Skin of body (tissue), 2 donors: Measurements from ENCODE around the gene EVL. TPM values are rescaled to one million over a fixed set of nuclear protein-coding genes. Genes with fewer than 3 reads are reported as not detected.
A peak's percentile ranks its signal among the peaks of the same experiment; 100 is the strongest.

Source experiments
- DNase-seq: peaks from one replicate; lab custom pipeline; 2025; lab: John Stamatoyannopoulos, UW
- total RNA-seq: library from RNA; depleted of rRNA; stranded (reverse); fragments of >200 nt; gene quantifications from one replicate; pipeline ENCODE4 v1.2.3, GENCODE V29; 2014

The EVL gene
- total RNA-seq, 1 donor from 2014 or later, result 46.1 TPM

DNA sequence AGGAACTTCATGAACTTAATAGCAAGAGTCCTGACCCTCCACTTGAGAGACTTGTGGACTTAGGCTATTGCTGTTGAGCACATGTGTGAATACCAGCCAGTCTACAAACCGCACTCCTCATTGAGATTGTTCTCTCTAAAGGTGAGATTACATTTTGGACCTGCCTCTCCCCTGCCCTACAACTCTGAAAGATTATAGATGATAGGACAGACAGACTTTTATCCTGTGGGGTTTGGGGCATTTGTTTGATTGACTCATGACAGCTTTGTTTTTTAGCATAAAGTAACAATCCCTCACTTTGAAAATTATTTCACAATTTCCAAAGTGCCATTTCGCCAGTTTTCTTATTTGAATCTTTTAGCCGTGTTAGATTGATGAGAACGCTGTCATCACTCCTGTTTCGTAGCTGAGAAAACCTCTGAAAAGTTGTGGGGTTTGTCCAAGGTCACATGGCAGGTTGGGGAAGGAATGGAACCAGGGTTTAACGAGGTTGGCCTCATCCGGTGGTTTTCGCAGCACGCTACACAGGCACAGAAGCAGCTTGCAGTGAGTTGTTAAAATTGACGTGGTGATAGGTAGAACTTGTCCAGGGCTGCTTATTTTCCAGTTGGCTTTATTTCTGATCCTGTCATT lies 836 bp downstream of the EVL start:
- DNase-seq, result no peak

GRCh38 chr14:100066962-100067361 lies 1.7 kb downstream of the EVL start:
- no peak for DNase-seq

GRCh38 chr14:100067481-100067880 lies 2.3 kb downstream of the EVL start:
- no peak for DNase-seq

DNA sequence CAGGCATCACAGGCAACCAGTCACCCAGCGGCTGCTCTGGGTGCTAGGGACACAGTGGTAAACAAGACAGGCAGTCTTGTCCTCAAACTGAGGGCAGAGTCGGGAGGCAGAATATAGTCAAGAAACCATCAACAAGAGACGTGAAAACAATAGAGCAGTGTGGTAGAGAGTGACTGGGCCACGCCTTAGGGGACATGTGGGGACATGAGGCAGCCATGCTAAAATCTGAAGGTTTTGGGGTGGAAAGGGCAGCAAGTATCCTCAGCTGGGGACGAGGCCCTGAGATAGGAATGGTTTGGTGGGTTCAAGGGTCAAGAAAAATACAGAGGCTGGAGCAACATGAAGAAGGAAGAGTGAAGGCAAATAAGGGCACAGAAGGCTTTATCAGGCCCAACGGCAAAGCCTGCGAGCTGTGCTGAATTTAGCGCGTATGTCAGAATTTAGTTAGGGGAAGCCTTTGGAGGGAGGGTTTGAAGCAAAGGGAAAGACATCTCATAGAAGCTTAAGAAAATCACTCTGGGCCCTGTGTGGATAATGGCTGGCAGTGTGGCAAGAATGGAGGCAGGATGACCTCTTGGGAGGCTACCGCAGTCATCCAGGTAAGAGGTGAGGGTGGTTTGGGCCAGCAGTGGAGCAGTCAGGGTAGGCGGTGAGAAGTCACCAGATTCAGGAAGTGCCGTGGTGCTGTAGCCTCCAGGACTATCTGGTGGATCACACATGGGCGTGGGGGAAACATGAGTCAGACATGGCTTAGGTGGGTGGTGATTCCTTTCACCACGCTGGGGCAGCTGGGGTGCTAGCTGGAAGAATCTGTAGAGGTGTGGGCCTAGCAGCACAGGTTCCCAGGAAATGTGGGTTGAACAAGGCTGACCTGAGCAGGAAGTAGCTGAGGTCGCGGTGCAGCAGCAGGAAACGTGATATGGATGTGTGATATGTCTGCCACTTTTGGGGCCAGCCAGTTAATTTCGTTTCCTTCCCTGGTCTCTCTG lies 3.0 kb downstream of the EVL start:
- DNase-seq, result no peak

- DNase-seq, result no peak
These were observed 4.1 kb downstream of the EVL start for GRCh38 chr14:100069161-100069800.

GRCh38 chr14:100070310-100070709 lies 5.1 kb downstream of the EVL start:
- DNase-seq, result no peak

- no peak for DNase-seq
These were observed 6.3 kb downstream of the EVL start for GRCh38 chr14:100071545-100071944.

DNA sequence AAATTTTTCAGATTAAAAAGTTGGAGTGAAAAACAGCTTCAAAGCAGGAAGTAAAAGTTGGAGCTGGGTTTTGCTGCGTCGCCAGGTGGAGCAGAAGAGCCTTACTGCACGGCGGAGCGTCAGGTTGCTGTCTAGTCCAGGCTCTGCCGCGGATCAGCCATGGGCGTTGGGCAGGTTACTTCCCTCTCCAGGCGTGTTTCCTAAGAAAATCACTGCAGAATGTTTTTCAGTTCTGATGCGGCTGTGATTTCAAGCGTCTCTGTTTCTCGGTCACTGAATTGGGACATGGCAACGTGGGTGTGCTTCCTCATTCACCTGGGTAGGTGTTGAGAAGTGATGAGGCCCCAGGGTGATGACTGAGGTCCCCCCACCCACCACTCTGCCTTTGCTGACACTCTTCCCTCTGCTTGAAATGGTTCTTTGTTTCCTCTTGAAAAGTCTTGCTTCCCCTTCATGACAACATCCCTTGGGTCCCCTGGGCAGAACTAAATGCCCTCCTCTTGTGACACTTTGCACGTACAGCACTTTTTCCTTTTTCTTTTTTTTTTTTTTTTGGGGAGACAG lies 7.6 kb downstream of the EVL start:
- DNase-seq, result no peak

DNA sequence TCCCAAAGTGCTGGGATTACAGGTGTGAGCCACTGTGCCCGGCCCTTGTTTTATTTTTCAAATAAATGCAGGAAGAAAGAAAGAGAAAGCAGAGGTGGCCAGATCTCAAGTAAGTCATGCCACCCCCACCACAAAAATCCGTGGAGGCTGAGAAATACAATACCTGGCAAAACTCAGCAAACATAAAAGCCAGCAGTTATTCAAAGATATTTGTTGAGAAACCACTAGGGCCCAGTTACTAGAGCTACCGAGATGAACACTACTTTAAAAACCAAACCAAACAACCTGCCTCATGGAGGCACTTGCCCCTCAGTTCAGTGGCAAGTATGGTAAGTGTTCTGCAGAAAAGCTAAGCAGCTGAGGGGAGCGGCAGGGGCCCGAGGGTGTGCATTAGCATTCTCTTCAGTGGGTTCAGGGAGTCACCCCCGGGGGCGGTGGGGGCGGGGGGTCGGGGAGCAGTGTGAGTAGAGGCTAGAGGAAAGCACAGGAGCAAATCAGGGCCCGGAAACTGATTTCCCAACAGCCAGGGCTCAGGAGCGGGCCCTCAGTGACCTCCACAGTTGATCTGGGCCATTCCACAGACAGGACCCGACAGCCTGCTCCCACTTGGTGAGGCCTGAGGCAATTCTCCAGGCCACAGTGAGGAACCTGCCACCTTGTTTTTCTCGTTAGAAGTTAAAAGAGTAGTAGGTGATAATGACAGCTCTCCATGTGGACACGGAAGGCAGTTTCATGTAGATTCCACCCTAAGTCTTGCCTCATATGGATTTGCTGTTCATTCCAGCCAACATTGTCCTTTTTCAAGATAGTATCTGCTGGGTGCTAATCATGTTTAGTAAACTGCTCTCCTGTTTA lies 8.6 kb downstream of the EVL start:
- DNase-seq, result no peak

DNA sequence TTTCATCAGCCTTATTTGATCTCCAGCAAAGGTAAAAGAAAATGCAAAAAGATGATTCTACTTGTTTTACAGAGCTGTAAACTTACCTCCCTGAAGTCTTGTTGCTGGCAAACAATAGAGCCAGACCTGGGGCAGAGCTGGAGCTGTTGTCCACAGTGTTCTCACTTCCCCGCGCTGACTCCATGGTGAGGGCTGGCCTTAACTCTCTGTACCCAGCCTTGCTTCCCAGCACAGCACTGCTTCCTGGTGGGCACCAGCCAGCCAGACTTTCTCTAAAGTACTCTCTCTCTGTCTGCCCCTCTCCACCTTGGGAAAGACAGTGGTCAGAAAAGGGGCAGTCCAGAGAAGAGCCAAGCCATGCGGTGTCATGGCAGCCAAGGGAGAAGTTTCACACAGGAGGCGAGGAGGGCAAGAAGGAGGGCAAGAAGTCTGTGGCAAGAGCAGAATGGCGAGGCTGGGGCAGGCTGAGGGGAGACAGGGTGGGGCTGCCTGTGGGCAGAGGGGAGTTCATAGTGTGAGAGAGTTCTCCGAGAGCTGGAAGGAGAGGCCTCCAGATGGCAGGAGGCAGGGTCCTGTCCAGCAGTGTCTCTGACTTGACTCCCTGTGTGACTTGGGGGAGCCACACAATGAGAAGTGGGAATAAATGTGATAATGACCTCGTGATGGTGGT lies 9.3 kb downstream of the EVL start:
- no peak for DNase-seq

DNA sequence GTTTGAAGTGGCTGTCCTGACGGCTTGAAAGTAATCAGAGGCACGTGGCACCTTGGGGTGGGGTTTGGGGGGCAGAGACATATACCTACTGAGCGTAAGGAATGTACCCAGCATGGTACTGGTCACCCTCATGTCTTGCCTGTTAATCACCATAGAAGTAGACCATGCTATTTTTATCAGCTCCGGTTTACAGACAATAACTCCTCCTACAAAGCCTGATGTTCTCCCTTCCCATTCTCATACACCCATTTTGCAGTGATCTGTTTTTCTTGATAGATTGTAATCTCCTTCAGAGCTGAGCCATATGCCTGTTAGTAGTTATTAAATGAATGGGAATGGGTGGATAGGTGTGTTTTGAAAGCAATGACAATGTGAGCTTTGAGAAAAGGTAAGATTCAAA lies 10.5 kb downstream of the EVL start:
- no peak for DNase-seq

DNA sequence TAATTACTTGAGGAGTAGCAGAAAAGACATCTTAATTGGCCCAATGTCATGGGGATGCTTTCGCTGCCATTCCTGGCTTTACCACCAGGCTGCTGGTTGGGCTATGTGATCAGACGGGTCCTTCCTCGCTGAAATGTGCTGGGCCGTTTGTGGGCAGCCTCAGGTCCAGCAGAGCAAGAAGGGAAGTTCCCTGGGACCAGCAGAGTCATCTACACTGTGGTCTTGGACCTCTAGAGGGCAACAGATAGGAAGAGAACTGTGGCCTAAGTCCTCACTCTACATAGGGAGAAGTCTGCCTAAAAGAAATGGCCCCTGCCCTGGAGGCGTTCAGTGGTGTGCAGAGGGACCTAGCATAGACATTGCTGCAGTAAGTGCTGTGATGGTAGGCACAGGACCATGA lies 10.9 kb downstream of the EVL start:
- DNase-seq, result no peak

- DNase-seq, result no peak
These were observed 11.4 kb downstream of the EVL start for GRCh38 chr14:100076606-100077005.

- no peak for DNase-seq
These were observed 12.2 kb downstream of the EVL start for GRCh38 chr14:100077441-100077840.

- no peak for DNase-seq
These were observed 13.1 kb downstream of the EVL start for GRCh38 chr14:100078216-100078803.

DNA sequence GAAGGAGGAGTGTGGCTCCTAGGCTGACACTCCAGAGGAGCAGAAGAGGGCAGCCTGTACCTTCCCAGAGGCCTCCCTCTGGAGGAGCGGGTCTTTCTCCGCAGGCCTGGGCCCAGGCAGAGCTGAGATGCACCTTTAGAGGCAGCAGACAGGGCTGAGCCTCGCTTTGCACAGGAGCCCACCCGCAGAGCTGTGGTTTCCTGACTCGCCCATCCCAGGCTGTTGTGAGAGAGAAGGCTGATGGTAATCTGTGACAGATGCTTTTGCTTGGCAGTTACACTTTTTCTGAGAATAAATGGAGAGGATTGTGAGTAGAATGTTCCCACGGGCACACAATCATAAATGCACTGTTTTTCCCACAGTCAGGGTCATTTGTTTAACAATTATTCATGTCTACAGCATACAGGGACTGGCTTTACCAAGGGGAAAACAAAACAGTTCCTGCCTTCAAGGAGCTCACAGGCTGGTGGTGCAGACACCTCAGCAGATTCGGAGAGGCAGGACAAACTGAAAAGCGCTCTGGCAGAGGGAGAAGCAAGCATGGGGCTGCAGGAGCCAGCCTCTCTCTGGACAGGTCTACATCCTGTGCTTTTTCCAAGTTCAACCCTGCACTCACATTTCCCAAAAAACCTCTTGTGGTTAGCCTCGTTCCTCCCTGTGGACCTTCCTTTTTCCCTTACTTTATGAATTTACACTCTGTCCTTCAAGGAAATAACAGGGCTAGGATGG lies 13.9 kb downstream of the EVL start:
- DNase-seq, result peak; percentile 66

GRCh38 chr14:100079726-100080005 lies 14.4 kb downstream of the EVL start:
- DNase-seq, result no peak

- DNase-seq, result no peak
These were observed 15.0 kb downstream of the EVL start for GRCh38 chr14:100080206-100080605.

DNA sequence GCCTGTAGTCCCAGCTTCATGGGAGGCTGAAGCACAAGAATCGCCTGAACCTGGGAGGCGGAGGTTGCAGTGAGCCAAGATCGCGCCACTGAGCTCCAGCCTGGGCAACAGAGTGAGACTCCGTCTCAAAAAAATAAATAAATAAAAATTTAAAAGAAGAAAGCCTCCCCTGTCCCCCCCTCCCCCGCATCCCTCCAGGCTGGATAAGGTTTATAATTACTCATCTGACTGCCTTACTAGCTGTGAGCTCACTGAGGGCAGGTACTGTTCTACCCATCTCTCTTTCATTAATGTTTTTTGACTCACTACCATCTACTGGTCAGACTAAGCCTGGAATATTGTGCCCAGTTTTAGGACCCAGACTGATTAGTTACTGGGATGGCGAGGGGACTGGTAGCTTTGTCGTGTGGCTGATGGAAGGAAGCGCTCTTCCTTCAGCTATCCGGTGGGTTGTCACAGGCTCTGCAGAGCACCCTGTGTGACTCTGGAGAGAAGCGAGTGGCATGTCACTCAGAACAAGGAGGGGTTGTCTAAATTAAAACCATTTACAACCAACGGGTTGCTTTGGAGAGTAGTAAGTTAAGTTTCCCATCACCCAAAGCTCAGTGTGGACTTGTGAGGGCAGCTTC lies 16.9 kb downstream of the EVL start:
- no peak for DNase-seq
